HFF-Myc (cell line): ENCODE measurements around the gene RAD51B.

Experiments used
- DNase-seq: peaks from one replicate; pipeline ENCODE4 v3.0.0-alpha.2; 2011; ENCODE audit warnings: low read depth; ENCODE audit errors: extremely low read depth
- H3K4me3 ChIP-seq: replicated peaks from 2 replicates; pipeline ENCODE4 v1.5.1; 2011; ENCODE audit warnings: low read depth, mild to moderate bottlenecking, control low read depth, low read length
- CTCF ChIP-seq: IDR thresholded peaks from 2 replicates; pipeline ENCODE4 v1.5.1; 2012; ENCODE audit warnings: mild to moderate bottlenecking, low read depth, low read length, control low read depth; ENCODE audit errors: missing control alignments

RAD51B gene

GRCh38 chr14:67875175-67876006 lies 55.8 kb downstream of the RAD51B start:
- no peak for DNase-seq
- no peak for TF ChIP-seq CTCF
- H3K4me3 ChIP-seq: no peak overlapping the region

- no peak for DNase-seq
- H3K4me3 ChIP-seq: no peak overlapping the region
- TF ChIP-seq CTCF: no peak
Measured at GRCh38 chr14:67879026-67879425, 59.4 kb downstream of the RAD51B start.

GRCh38 chr14:67881225-67881624 lies 61.6 kb downstream of the RAD51B start:
- no peak for TF ChIP-seq CTCF
- no peak overlapping the region for H3K4me3 ChIP-seq
- DNase-seq: no peak

GRCh38 chr14:67882986-67883555 lies 63.5 kb downstream of the RAD51B start:
- TF ChIP-seq CTCF: no peak
- DNase-seq: no peak
- no peak overlapping the region for H3K4me3 ChIP-seq

GRCh38 chr14:67883717-67884116 lies 64.1 kb downstream of the RAD51B start:
- DNase-seq: no peak
- H3K4me3 ChIP-seq: no peak overlapping the region
- no peak for TF ChIP-seq CTCF

- no peak overlapping the region for H3K4me3 ChIP-seq
- no peak for DNase-seq
- TF ChIP-seq CTCF: no peak
Measured at GRCh38 chr14:67886191-67886590, 66.6 kb downstream of the RAD51B start.
